ENCODE measurements around the gene EDDM3A.
A peak's percentile ranks its signal among the peaks of the same experiment; 100 is the strongest.

EDDM3A gene

GRCh38 chr14:20790464-20791116, 44.9 kb downstream of the EDDM3A start:
- no peak for DNase-seq

- DNase-seq, result peak; percentile 53
Measured at GRCh38 chr14:20791187-20791586, 45.5 kb downstream of the EDDM3A start.

GRCh38 chr14:20791597-20791996, 45.9 kb downstream of the EDDM3A start:
- DNase-seq, result no peak

- peak; percentile 69 for DNase-seq
Measured at GRCh38 chr14:20792556-20792955, 46.9 kb downstream of the EDDM3A start.

DNA sequence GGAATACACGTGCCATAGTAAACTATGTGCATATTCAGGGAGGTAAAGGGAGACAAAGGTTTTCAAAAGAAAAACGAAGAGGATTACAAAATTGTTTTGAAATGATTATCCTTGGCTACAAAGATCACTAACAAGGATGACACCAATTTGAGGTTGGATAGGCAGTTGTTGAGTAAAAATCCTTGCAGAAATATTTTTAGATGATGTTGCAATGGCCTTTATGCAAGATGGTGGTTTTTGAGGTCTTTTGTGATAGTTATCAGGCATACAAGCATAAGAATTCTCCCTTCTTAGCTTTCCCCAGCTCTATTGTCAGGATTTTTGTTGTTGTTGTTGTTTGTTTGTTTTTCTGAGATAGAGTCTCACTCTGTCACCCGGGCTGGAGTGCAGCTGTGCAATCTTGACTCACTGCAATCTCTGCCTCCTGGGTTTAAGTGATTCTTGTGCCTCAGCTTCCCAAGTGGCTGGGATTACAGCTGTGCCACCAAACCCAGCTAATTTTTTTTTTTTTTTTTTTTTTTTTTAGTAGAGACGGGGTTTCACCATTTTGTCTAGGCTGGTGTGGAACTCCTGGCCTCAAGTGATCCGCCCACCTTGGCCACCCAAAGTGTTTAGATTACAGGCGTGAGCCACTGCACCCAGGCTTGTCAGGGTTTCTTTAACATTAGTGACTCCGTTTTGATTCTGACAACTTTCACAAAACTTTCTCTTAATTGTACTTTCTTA, 49.1 kb downstream of the EDDM3A start:
- DNase-seq, result peak; percentile 87

- DNase-seq, result peak; percentile 70
Measured at GRCh38 chr14:20797164-20797563, 51.5 kb downstream of the EDDM3A start.

Measured in suppressor macrophage treated with lipopolysaccharide for 4 hours (primary cell).